ENCODE results near the gene ISL2. TPM values are rescaled to one million over a fixed set of nuclear protein-coding genes. Genes with fewer than 3 reads are reported as not detected.

The ISL2 gene
- total and polyA plus RNA-seq, 2 of the 13 experiments (the other 11 are each of a cell fraction or from before 2014, with no cell fraction given) = 4.3 to 5.1 TPM

DNA sequence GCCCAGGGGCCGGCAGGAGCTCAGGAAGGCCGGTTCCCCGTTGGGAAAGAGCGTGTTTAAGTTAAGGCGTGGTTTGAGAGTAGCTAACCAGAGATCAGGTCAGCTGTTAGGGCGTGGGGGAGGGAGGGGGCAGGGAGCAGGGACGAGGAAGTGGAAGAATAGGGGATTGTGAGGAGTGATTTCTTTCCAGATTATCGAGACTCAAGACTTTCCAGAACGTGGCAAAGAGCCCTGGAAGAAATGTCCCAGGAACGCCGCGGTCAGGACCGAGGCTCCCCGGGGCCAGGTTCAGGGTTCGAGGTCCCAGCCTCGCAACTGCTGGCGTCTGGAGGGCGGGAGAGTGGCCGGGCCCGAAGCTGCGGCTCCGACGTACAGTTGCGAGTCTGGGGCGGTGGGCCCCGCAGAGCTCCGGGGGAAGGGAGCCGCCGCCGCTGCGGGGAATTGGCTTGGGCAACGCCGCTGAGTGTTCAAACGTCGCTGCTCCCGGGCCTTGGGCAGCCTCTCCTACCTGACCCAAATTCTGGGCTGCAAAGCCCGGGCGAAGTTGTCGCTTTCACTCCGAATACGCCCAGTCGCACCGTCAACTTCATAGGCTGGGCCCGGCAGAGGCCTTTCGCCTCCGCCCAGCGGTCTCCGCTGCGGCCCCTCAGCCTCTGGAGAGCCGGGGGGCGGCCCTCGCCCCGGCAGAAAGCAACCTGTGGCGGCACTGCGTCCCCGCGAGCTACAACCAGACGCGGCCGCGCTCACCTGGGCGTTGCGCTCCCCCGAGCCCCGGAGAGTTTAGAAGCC lies 9.5 kb downstream of the ISL2 start (continued):
- TF ChIP-seq FOXJ3 (CRISPR knock-in tag; IDR thresholded peaks at IDR 0.05; ENCODE audit: borderline replicate concordance) (peak; percentile 44; the same call in 1 of the 2 replicates), NFIC (IDR thresholded peaks at IDR 0.05; ENCODE audit: low read length) (no peak), TIGD3 (CRISPR knock-in tag; IDR thresholded peaks at IDR 0.05; ENCODE audit: borderline replicate concordance) (0 out of 2 replicates have a peak, but pooled peaks have one; percentile 34), KDM5B (CRISPR knock-in tag; IDR thresholded peaks at IDR 0.05; ENCODE audit: borderline replicate concordance) (peak; percentile 58; the same call in 1 of the 2 replicates), NR1H2 (CRISPR knock-in tag; IDR thresholded peaks at IDR 0.05; ENCODE audit: borderline replicate concordance, low read depth) (no peak), HOXA3 (CRISPR knock-in tag; IDR thresholded peaks at IDR 0.05) (peak; percentile 50; the same call in 1 of the 2 replicates), SIN3A (IDR thresholded peaks at IDR 0.05; ENCODE audit: borderline replicate concordance, low read depth, low read length) (peak; percentile 74; the same call in 1 of the 2 replicates), JUNB (CRISPR knock-in tag; IDR thresholded peaks at IDR 0.05; ENCODE audit: borderline replicate concordance) (no peak), SRY (CRISPR knock-in tag; IDR thresholded peaks at IDR 0.05) (0 out of 2 replicates have a peak, but pooled peaks have one; percentile 17), ZMYM3 (CRISPR knock-in tag; IDR thresholded peaks at IDR 0.05) (0 out of 2 replicates have a peak, but pooled peaks have one; percentile 28), GATAD1 (CRISPR knock-in tag; IDR thresholded peaks at IDR 0.05) (no peak), ZNF232 (CRISPR knock-in tag; IDR thresholded peaks at IDR 0.05; ENCODE audit: borderline replicate concordance) (peak; percentile 67; the same call in 1 of the 2 replicates), DMAP1 (CRISPR knock-in tag; IDR thresholded peaks at IDR 0.05) (peak; percentile 31; the same call in 1 of the 2 replicates), GATAD2A (CRISPR knock-in tag; IDR thresholded peaks at IDR 0.05) (peak; percentile 12; the same call in 1 of the 2 replicates), MXD4 (CRISPR knock-in tag; IDR thresholded peaks at IDR 0.05) (no peak), ZNF841 (CRISPR knock-in tag; IDR thresholded peaks at IDR 0.05; ENCODE audit: borderline replicate concordance) (no peak), PHF21A (CRISPR knock-in tag; IDR thresholded peaks at IDR 0.05) (peak; percentile 47; the same call in 1 of the 2 replicates), THAP9 (CRISPR knock-in tag; IDR thresholded peaks at IDR 0.05; ENCODE audit: borderline replicate concordance) (peak; percentile 38; the same call in 1 of the 2 replicates)
- TF ChIP-seq, protein P1, sequence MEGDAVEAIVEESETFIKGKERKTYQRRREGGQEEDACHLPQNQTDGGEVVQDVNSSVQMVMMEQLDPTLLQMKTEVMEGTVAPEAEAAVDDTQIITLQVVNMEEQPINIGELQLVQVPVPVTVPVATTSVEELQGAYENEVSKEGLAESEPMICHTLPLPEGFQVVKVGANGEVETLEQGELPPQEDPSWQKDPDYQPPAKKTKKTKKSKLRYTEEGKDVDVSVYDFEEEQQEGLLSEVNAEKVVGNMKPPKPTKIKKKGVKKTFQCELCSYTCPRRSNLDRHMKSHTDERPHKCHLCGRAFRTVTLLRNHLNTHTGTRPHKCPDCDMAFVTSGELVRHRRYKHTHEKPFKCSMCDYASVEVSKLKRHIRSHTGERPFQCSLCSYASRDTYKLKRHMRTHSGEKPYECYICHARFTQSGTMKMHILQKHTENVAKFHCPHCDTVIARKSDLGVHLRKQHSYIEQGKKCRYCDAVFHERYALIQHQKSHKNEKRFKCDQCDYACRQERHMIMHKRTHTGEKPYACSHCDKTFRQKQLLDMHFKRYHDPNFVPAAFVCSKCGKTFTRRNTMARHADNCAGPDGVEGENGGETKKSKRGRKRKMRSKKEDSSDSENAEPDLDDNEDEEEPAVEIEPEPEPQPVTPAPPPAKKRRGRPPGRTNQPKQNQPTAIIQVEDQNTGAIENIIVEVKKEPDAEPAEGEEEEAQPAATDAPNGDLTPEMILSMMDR (CRISPR knock-in tag; IDR thresholded peaks at IDR 0.05) = 0 out of 2 replicates have a peak, but pooled peaks have one; percentile 16
- TF ChIP-seq, protein P2, sequence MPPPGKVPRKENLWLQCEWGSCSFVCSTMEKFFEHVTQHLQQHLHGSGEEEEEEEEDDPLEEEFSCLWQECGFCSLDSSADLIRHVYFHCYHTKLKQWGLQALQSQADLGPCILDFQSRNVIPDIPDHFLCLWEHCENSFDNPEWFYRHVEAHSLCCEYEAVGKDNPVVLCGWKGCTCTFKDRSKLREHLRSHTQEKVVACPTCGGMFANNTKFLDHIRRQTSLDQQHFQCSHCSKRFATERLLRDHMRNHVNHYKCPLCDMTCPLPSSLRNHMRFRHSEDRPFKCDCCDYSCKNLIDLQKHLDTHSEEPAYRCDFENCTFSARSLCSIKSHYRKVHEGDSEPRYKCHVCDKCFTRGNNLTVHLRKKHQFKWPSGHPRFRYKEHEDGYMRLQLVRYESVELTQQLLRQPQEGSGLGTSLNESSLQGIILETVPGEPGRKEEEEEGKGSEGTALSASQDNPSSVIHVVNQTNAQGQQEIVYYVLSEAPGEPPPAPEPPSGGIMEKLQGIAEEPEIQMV (CRISPR knock-in tag; IDR thresholded peaks at IDR 0.05; ENCODE audit: low read depth) = no peak
